SK-N-SH treated with all-trans-retinoic acid at 6 μM for 48 hours (cell line): ENCODE data around the gene LYZL6.

ENCODE experiments used
- ATAC-seq: fragments of 200-7000 bp; cut with Tn5 transposase; 3 replicates; pipeline ENCODE4 v1.9.1; 2020; ENCODE audit warnings: mild to moderate bottlenecking, moderate library complexity
- ARNTL ChIP-seq: fragments of 450-650 bp; formaldehyde crosslinking; IDR thresholded peaks from 2 replicates; pipeline ENCODE4 v1.5.0; 2020; ENCODE audit warnings: low read depth, mild to moderate bottlenecking, moderate library complexity, borderline replicate concordance
- BACH2 ChIP-seq: fragments of 250-450 bp; sonication (Bioruptor Pico); IDR thresholded peaks from 2 replicates; pipeline ENCODE4 v1.9.0; 2021; ENCODE audit warnings: mild to moderate bottlenecking, borderline replicate concordance
- CSDC2 ChIP-seq: fragments of 250-450 bp; sonication (Bioruptor Pico); IDR thresholded peaks from 2 replicates; pipeline ENCODE4 v1.5.0; 2020; ENCODE audit warnings: mild to moderate bottlenecking, moderate library complexity
- ESRRG ChIP-seq: fragments of 250-450 bp; sonication (Bioruptor Pico); IDR thresholded peaks from 2 replicates; pipeline ENCODE4 v1.6.1; 2021; ENCODE audit warnings: mild to moderate bottlenecking
- GLIS3 ChIP-seq: fragments of 250-450 bp; sonication (Bioruptor Pico); IDR thresholded peaks from 2 replicates; pipeline ENCODE4 v1.5.0; 2020; ENCODE audit warnings: mild to moderate bottlenecking, moderate library complexity
- ISL1 ChIP-seq: fragments of 250-450 bp; sonication (Bioruptor Pico); IDR thresholded peaks from 2 replicates; pipeline ENCODE4 v2.1.2; 2022; ENCODE audit warnings: mild to moderate bottlenecking, moderate library complexity
- OSR1 ChIP-seq: fragments of 250-450 bp; sonication (Bioruptor Pico); IDR thresholded peaks from 2 replicates; pipeline ENCODE4 v1.8.0; 2022; ENCODE audit warnings: moderate library complexity, mild to moderate bottlenecking, inconsistent platforms
- PPARA ChIP-seq: fragments of 250-450 bp; sonication (Bioruptor Pico); IDR thresholded peaks from 2 replicates; pipeline ENCODE4 v1.5.0; 2020; ENCODE audit warnings: mild to moderate bottlenecking, borderline replicate concordance
- RARB ChIP-seq: fragments of 250-450 bp; sonication (Bioruptor Pico); IDR thresholded peaks from 2 replicates; pipeline ENCODE4 v1.8.0; 2021; ENCODE audit warnings: mild to moderate bottlenecking, moderate library complexity
- SNAI2 ChIP-seq: fragments of 250-450 bp; sonication (Bioruptor Pico); IDR thresholded peaks from 2 replicates; pipeline ENCODE4 v1.5.0; 2020; ENCODE audit warnings: mild to moderate bottlenecking, moderate library complexity
- TCF4 ChIP-seq: fragments of 250-450 bp; sonication (Bioruptor Pico); IDR thresholded peaks from 2 replicates; pipeline ENCODE4 v1.8.0; 2021; ENCODE audit warnings: mild to moderate bottlenecking, moderate library complexity, borderline replicate concordance
- TOX ChIP-seq: fragments of 250-450 bp; sonication (Bioruptor Pico); IDR thresholded peaks from 2 replicates; pipeline ENCODE4 v1.8.0; 2021; ENCODE audit warnings: mild to moderate bottlenecking, moderate library complexity, borderline replicate concordance
- ZC3H10 ChIP-seq: fragments of 250-450 bp; sonication (Bioruptor Pico); IDR thresholded peaks from 2 replicates; pipeline ENCODE4 v1.5.1; 2021; ENCODE audit warnings: mild to moderate bottlenecking, moderate library complexity
- ZFP30 ChIP-seq: fragments of 450-650 bp; formaldehyde crosslinking; IDR thresholded peaks from 2 replicates; pipeline ENCODE4 v1.5.0; 2022; ENCODE audit warnings: mild to moderate bottlenecking, moderate library complexity
- ZNF565 ChIP-seq: fragments of 450-650 bp; formaldehyde crosslinking; conservative IDR thresholded peaks from 2 replicates; pipeline ENCODE4 v1.5.0; 2020; ENCODE audit warnings: low read depth, mild to moderate bottlenecking, moderate library complexity
- ZNF70 ChIP-seq: fragments of 450-650 bp; formaldehyde crosslinking; IDR thresholded peaks from 2 replicates; pipeline ENCODE4 v1.5.0; 2020; ENCODE audit warnings: mild to moderate bottlenecking, moderate library complexity
- ZNF8 ChIP-seq: fragments of 450-650 bp; formaldehyde crosslinking; IDR thresholded peaks from 2 replicates; pipeline ENCODE4 v1.5.0; 2020; ENCODE audit warnings: mild to moderate bottlenecking, moderate library complexity
- TF ChIP-seq, protein P1 (sequence below): fragments of 250-450 bp; sonication (Bioruptor Pico); IDR thresholded peaks from 2 replicates; pipeline ENCODE4 v1.8.0; 2020; ENCODE audit warnings: mild to moderate bottlenecking, moderate library complexity, borderline replicate concordance
- TF ChIP-seq, protein P2 (sequence below): fragments of 250-450 bp; sonication (Bioruptor Pico); IDR thresholded peaks from 2 replicates; pipeline ENCODE4 v1.8.0; 2021; ENCODE audit warnings: low read depth, mild to moderate bottlenecking, moderate library complexity, borderline replicate concordance
- TF ChIP-seq, protein P3 (sequence below): fragments of 250-450 bp; sonication (Bioruptor Pico); IDR thresholded peaks from 2 replicates; pipeline ENCODE4 v1.5.1; 2020; ENCODE audit warnings: low read depth, mild to moderate bottlenecking, moderate library complexity
- TF ChIP-seq, protein P4 (sequence below): fragments of 250-450 bp; sonication (Bioruptor Pico); IDR thresholded peaks from 2 replicates; pipeline ENCODE4 v1.5.0; 2020; ENCODE audit warnings: mild to moderate bottlenecking, moderate library complexity
- TF ChIP-seq, protein P5 (sequence below): fragments of 250-450 bp; sonication (Bioruptor Pico); IDR thresholded peaks from 2 replicates; pipeline ENCODE4 v1.5.1; 2021; ENCODE audit warnings: mild to moderate bottlenecking, moderate library complexity

Gene LYZL6

DNA sequence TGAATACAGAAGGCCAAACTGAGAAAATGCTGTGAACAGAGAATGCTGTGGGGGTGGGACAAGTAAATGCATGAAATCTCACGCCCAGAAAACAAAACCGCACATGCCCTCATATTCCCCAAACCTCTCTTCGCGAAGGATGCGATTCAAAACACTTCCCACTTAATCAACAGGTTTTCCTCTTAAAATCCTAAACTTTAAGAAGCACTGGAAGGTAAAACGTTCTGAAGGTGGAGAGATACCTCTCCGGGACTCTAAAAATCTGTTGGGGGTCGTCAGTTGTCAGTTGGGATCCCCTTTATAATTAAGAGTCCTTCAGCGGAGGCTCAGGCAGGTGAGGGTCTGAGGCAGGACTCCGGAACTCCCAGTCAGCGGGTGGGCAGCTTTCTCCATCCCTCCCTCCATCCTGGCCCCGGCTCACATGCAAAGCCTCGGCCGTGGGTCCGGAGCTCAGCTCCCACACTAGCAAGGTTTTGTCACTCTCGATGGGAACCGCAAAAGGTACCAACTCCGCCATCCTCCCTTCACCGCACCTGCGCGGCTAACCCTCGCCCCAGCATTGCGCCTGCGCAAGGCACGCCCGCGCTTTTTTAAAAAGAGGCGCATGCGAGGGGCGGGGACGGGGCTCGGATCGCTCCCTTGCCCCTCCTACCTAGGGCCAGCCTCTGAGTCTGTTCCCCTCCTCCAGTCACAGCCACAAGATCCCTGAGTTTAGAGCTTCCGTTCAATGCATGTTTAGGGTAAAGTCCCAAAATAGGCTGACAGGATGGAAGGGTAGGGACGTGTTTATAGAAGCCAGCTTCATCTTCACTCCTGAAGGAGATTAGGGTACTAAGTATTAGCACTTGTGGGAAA, 13.1 kb downstream of the LYZL6 start, which contains the start of gene RDM1:
Gene RDM1 (minus strand): TSS at position 563 of the 855 bp plus-strand sequence. CDS start 46 bp downstream, at position 517.
- peak; percentile 98 for ATAC-seq
- no peak for TF ChIP-seq OSR1

DNA sequence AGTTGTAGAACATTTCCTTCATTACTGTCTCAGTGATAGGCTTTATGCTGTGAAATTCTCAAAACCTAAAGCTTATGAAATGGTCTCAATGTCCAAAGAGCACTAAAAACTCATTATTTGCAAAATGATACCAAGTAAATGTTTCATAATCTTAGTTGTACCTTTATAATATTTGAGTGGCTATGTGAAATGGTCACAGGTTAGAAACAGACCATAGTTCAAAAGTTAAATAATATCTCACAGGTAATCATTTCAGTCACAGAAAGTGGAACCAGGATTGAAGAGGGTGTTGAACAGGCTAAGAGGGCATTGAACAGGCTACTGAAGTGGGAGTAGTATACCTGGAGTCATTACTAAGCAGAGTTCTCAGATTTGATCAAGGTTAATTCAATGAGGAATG, 15.8 kb downstream of the LYZL6 start:
- TF ChIP-seq CSDC2 (CRISPR knock-in tag), result no peak
- no peak for TF ChIP-seq ARNTL (CRISPR knock-in tag)
- no peak for TF ChIP-seq OSR1
- TF ChIP-seq, protein P1, sequence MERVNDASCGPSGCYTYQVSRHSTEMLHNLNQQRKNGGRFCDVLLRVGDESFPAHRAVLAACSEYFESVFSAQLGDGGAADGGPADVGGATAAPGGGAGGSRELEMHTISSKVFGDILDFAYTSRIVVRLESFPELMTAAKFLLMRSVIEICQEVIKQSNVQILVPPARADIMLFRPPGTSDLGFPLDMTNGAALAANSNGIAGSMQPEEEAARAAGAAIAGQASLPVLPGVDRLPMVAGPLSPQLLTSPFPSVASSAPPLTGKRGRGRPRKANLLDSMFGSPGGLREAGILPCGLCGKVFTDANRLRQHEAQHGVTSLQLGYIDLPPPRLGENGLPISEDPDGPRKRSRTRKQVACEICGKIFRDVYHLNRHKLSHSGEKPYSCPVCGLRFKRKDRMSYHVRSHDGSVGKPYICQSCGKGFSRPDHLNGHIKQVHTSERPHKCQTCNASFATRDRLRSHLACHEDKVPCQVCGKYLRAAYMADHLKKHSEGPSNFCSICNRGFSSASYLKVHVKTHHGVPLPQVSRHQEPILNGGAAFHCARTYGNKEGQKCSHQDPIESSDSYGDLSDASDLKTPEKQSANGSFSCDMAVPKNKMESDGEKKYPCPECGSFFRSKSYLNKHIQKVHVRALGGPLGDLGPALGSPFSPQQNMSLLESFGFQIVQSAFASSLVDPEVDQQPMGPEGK (CRISPR knock-in tag), result no peak
- TF ChIP-seq, protein P2, sequence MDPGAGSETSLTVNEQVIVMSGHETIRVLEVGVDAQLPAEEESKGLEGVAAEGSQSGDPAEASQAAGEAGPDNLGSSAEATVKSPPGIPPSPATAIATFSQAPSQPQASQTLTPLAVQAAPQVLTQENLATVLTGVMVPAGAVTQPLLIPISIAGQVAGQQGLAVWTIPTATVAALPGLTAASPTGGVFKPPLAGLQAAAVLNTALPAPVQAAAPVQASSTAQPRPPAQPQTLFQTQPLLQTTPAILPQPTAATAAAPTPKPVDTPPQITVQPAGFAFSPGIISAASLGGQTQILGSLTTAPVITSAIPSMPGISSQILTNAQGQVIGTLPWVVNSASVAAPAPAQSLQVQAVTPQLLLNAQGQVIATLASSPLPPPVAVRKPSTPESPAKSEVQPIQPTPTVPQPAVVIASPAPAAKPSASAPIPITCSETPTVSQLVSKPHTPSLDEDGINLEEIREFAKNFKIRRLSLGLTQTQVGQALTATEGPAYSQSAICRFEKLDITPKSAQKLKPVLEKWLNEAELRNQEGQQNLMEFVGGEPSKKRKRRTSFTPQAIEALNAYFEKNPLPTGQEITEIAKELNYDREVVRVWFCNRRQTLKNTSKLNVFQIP (CRISPR knock-in tag), result no peak
- TF ChIP-seq, protein P3, sequence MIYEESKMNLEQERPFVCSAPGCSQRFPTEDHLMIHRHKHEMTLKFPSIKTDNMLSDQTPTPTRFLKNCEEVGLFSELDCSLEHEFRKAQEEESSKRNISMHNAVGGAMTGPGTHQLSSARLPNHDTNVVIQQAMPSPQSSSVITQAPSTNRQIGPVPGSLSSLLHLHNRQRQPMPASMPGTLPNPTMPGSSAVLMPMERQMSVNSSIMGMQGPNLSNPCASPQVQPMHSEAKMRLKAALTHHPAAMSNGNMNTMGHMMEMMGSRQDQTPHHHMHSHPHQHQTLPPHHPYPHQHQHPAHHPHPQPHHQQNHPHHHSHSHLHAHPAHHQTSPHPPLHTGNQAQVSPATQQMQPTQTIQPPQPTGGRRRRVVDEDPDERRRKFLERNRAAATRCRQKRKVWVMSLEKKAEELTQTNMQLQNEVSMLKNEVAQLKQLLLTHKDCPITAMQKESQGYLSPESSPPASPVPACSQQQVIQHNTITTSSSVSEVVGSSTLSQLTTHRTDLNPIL (CRISPR knock-in tag), result no peak
- TF ChIP-seq SNAI2, result no peak
- TF ChIP-seq ZC3H10 (CRISPR knock-in tag), result no peak
- TF ChIP-seq RARB (CRISPR knock-in tag), result no peak
- TF ChIP-seq ISL1 (CRISPR knock-in tag), result no peak
- no peak for TF ChIP-seq TCF4 (CRISPR knock-in tag)
- TF ChIP-seq, protein P4, sequence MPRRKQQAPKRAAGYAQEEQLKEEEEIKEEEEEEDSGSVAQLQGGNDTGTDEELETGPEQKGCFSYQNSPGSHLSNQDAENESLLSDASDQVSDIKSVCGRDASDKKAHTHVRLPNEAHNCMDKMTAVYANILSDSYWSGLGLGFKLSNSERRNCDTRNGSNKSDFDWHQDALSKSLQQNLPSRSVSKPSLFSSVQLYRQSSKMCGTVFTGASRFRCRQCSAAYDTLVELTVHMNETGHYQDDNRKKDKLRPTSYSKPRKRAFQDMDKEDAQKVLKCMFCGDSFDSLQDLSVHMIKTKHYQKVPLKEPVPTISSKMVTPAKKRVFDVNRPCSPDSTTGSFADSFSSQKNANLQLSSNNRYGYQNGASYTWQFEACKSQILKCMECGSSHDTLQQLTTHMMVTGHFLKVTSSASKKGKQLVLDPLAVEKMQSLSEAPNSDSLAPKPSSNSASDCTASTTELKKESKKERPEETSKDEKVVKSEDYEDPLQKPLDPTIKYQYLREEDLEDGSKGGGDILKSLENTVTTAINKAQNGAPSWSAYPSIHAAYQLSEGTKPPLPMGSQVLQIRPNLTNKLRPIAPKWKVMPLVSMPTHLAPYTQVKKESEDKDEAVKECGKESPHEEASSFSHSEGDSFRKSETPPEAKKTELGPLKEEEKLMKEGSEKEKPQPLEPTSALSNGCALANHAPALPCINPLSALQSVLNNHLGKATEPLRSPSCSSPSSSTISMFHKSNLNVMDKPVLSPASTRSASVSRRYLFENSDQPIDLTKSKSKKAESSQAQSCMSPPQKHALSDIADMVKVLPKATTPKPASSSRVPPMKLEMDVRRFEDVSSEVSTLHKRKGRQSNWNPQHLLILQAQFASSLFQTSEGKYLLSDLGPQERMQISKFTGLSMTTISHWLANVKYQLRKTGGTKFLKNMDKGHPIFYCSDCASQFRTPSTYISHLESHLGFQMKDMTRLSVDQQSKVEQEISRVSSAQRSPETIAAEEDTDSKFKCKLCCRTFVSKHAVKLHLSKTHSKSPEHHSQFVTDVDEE (CRISPR knock-in tag), result no peak
- TF ChIP-seq TOX (CRISPR knock-in tag), result no peak
- no peak for TF ChIP-seq ZFP30 (CRISPR knock-in tag)
- no peak for TF ChIP-seq ZNF70
- TF ChIP-seq GLIS3 (CRISPR knock-in tag), result no peak
- no peak for TF ChIP-seq ZNF565 (CRISPR knock-in tag)
- TF ChIP-seq ESRRG (CRISPR knock-in tag), result no peak
- TF ChIP-seq ZNF8 (CRISPR knock-in tag), result no peak
- TF ChIP-seq, protein P5, sequence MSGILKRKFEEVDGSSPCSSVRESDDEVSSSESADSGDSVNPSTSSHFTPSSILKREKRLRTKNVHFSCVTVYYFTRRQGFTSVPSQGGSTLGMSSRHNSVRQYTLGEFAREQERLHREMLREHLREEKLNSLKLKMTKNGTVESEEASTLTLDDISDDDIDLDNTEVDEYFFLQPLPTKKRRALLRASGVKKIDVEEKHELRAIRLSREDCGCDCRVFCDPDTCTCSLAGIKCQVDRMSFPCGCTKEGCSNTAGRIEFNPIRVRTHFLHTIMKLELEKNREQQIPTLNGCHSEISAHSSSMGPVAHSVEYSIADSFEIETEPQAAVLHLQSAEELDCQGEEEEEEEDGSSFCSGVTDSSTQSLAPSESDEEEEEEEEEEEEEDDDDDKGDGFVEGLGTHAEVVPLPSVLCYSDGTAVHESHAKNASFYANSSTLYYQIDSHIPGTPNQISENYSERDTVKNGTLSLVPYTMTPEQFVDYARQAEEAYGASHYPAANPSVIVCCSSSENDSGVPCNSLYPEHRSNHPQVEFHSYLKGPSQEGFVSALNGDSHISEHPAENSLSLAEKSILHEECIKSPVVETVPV, result no peak
- no peak for ATAC-seq

DNA sequence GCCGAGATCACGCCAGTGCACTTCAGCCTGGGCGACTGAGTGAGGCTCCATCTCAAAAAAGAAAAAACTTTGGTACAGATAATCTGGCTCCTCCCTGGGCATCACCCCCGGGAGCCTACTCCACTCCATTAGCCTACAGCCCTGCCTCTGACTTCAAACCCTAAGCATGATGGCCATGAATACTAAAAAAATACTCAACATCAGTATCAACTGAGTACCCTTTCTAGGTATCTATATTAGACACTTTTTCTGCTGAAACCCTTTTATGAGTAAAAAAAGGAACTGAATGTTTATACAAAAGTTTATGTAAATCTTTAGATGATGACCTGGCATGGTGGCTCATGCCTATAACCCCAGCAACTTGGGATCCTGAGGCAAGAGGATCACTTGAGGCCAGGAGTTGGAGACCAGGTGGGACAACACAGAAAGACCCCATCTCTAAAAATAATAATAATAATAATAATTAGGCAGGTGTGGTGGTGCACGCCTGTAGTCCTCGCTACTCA, 19.9 kb downstream of the LYZL6 start:
- ATAC-seq, result no peak
- no peak for TF ChIP-seq ARNTL (CRISPR knock-in tag)
- no peak for TF ChIP-seq TCF4 (CRISPR knock-in tag)
- TF ChIP-seq BACH2, result no peak
- TF ChIP-seq ZNF8 (CRISPR knock-in tag), result no peak
- TF ChIP-seq, protein P3 (CRISPR knock-in tag), result no peak
- no peak for TF ChIP-seq RARB (CRISPR knock-in tag)
- TF ChIP-seq, protein P5, result no peak
- no peak for TF ChIP-seq ZNF565 (CRISPR knock-in tag)
- no peak for TF ChIP-seq TOX (CRISPR knock-in tag)
- TF ChIP-seq PPARA, result no peak
